HG03460 (cell line): ENCODE data around the gene ACSL3.
"Not testable (repeated sequence)": the region's sequence is repeated elsewhere in the genome, so short reads cannot be mapped to it uniquely, and the experiment has no call there.

Experiments
- ATAC-seq: cut with Tn5 transposase; IDR thresholded peaks from one replicate; pipeline ENCODE4 v1.9.1; 2021; ENCODE audit not compliant: unreplicated experiment

The ACSL3 gene

DNA sequence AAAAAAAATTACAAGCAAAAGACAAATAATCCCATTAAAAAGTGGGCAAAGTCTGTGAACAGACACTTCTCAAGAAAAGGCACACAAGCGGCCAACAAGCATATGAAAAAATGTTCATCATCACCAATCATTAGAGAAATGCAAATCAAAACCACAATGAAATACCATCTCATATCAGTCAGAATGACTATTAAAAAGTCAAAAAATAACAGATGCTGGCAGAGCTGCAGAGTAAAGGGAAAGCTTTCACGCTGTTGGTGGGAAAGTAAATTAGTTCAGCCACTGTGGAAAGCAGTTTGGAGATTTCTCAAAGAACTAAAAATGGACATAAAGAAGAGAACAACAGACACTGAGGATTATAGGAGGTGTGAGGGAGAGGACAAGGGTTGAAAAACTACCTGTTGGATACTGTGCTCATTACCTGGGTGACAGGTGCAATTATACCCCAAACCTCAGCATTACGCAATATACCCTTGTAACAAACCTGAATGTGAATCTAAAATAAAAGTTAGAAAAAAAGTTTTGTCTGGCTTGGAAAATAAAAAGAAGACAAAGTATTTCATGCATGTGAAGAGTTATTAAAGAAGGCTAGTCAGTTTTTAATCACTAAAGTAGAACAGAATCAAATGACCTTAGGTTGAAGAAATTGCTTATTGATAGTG, 8.7 kb upstream of the ACSL3 start:
- ATAC-seq, result no peak

GRCh38 chr2:222854773-222855700, 5.8 kb upstream of the ACSL3 start:
- no peak for ATAC-seq

DNA sequence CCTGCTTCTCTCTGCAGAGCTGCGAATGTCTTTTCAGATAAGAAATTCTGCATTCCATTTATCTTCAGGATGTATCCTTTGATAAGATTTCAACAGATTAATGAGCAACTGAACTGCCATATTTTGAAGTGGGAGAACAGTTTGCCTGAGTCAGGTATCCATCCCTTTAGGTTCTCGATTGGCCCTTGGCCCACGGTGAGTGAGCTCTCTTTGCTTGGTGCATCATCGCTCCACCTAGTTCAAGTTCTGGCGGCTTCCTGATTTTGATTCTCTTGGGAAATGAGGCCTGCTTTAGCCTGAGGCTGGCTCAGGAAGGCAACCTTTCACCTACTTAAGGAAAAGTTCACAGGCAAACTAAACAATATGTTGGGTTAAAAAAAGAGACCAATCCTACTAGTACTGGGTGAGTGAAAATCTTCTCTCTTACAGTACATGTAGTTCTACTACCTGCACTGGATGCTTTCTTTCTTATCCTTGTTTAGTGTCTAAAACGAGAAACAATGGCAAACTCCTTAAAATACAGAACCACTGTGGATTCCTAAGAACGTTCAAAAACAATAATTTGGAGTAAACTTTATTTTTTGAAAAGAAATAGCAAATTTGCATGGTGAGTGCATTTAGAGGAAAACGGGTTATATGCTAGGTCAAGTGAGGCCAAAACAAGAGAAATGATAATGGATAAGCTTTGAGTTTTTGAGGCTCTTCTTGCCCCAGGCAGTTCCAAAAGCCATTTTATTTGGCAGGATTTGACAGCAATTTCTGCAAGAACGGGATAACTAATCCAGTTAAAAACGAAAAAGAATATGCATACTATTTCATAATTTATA, 837 bp upstream of the ACSL3 start:
- no peak for ATAC-seq

- ATAC-seq, result peak; percentile 33
Measured at GRCh38 chr2:222861411-222862105, 722 bp downstream of the ACSL3 start.

GRCh38 chr2:222862106-222862908, 1.5 kb downstream of the ACSL3 start:
- no peak for ATAC-seq

GRCh38 chr2:222862909-222863544, 2.2 kb downstream of the ACSL3 start:
- no peak for ATAC-seq

DNA sequence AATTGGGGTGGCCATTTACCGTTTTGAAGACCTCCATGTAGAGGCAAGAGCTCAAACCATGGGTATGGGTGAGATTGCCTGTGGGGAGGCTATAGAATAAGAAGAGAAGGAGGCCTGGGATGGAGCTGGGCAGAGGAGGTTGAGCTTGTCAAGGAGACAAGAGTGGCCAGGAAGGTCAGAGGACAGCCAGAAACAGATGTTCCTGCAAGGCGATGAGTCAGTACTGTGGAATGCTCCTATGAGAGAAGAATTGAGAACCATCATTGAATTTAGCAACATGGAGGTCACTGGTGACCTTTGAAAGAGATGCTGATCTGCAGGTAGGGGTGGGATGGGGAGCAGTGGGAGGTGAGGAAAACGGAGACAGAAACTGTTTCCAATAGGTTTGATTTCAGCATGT, 3.5 kb downstream of the ACSL3 start:
- ATAC-seq, result no peak

- ATAC-seq, result no peak
Measured at GRCh38 chr2:222865301-222865700, 4.5 kb downstream of the ACSL3 start.

DNA sequence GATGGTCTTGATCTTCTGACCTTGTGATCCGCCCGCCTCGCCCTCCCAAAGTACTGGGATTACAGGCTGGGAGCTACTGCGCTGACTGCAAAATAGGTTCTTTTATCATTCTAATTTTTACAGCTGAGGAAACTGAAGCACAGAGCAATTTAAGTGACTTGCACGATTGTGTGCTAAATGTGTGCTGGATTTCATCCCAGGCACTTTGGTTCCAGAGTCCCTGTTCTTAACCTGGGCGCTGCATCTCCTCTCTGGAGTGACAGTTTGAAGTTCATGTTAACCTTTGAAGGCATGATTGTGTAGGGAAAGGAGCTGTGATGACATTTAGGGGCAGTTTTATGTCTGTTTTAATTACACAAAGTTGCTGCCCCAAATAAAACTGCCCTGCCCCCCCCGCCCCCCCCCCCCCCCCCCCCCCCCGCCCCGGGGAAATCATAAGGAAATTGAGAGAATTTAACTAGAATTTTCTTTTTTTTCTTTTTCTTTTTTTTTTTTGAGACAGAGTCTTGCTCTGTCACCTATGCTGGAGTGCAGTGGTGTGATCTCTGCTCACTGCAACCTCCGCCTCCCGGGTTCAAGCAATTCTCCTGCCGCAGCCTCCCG, 5.6 kb downstream of the ACSL3 start:
- no peak for ATAC-seq

GRCh38 chr2:222868560-222869251, 7.9 kb downstream of the ACSL3 start:
- not testable (repeated sequence) for ATAC-seq

DNA sequence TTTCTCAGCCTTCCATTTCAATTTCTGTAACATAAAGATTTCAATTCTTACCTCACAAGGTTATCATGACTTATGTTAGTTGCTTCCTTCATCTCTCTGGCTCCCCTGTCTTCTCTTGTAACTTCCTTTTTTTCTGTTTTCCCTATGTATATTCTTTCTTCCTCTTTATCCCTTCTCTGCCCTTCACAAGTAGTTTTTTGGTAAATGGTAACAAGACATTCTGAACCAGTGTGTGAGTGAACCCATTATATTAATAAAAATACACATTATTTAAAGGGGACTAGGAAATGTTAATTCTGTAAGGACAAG, 8.4 kb downstream of the ACSL3 start:
- no peak for ATAC-seq

- ATAC-seq, result no peak
Measured at GRCh38 chr2:222871291-222871690, 10.5 kb downstream of the ACSL3 start.

- ATAC-seq, result no peak
Measured at GRCh38 chr2:222872551-222872950, 11.7 kb downstream of the ACSL3 start.

DNA sequence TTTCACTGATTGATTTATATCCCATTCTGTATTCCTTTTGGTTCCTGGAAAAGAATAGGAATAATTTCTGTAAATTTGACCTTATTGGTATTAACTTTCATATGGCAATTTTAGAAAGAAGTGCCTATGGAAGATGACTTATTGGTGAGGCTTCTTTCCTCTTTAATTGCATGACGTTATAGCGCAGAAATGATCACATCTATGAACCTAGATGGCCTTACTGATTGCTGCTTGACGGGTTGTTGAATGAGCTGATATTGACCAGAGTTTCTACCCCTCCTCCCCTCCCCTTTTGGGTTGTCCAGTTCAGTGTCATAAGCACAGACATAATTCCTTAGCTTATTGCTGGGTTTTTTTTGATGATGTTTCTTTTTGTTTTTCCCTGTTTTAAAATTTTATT, 14.6 kb downstream of the ACSL3 start:
- ATAC-seq, result no peak

DNA sequence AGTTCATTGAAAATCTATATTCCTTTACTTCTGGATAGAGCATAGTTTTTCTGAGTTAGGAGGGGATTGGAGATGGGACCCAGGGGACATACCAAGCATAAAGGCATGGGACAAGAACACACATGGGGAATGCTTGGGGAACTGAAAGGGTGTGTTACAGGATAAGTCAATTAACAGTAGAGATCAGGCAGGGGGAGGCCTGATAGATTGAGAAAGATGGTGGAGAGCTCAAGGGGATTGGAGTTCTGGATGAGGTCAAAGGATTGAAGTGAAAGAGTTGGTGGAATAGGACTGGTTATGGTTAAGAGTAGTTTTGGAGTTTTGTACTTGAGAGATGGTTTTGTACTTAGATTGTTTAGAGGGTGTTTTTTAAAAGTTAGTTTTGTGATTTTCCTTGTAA, 16.1 kb downstream of the ACSL3 start:
- no peak for ATAC-seq

GRCh38 chr2:222877556-222878300, 16.9 kb downstream of the ACSL3 start:
- ATAC-seq, result no peak

DNA sequence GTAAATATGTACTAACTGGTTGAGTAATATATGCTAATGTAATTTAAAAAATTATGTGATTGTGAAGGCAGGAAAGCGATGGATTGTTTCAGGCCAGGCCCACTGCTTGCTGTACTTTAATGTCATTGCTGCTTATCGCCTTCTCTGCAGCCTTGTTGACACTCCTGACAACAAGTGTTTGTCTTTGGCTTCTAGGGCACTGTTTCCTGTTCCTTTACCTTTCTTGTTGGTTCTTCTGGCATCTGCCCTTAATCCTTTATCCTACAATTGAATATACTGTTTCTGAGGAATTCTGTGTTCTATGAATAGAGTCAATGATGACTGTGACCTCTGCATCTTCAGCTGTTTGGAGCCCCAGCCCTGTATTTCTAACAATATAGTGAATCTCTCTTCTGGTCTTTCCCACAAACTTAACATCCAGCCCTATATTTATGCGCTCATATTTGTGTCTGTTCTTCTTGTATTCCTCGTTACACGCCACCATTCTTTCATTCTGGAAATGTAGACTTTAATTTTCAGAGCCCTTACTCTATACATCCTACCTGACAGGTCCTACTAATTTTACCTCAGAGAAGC, 17.6 kb downstream of the ACSL3 start:
- ATAC-seq, result no peak
